GM23248 (cell line): Measurements from ENCODE around the gene GALNT16. TPM values are rescaled to one million over a fixed set of nuclear protein-coding genes. Genes with fewer than 3 reads are reported as not detected.
A peak's percentile ranks its signal among the peaks of the same experiment; 100 is the strongest.

Experiments used
- DNase-seq: peaks from one replicate; pipeline ENCODE4 v3.0.0-alpha.2; 2015
- H2AFZ ChIP-seq: fragments of 200-600 bp; sonication (generic); 2 replicates; pipeline ENCODE4 v1.6.1; 2016; ENCODE audit warnings: antibody characterized with exemption
- H3F3A ChIP-seq: fragments of 200-600 bp; sonication (generic); 2 replicates; pipeline ENCODE4 v1.6.1; 2016; ENCODE audit warnings: mild to moderate bottlenecking, antibody characterized with exemption, mixed run types; ENCODE audit not compliant: insufficient read depth
- H3K27ac ChIP-seq: fragments of 200-600 bp; sonication (generic); 2 replicates; pipeline ENCODE4 v1.5.1; 2016; ENCODE audit warnings: mild to moderate bottlenecking
- H3K27me3 ChIP-seq: fragments of 200-600 bp; sonication (generic); replicated peaks from 2 replicates; pipeline ENCODE4 v1.6.1; 2016; ENCODE audit warnings: mild to moderate bottlenecking; ENCODE audit not compliant: insufficient read depth
- H3K36me3 ChIP-seq: fragments of 200-600 bp; sonication (generic); 2 replicates; pipeline ENCODE4 v1.6.1; 2016; ENCODE audit warnings: low read depth, mild to moderate bottlenecking
- H3K4me1 ChIP-seq: fragments of 200-600 bp; sonication (generic); 2 replicates; pipeline ENCODE4 v1.6.1; 2016; ENCODE audit warnings: mild to moderate bottlenecking; ENCODE audit not compliant: insufficient read depth
- H3K4me2 ChIP-seq: fragments of 200-600 bp; sonication (generic); one replicate; pipeline ENCODE4 v1.6.1; 2016; ENCODE audit warnings: mild to moderate bottlenecking; ENCODE audit not compliant: unreplicated experiment
- H3K4me3 ChIP-seq: fragments of 200-600 bp; sonication (generic); 2 replicates; pipeline ENCODE4 v1.5.1; 2016; ENCODE audit warnings: mild to moderate bottlenecking
- H3K79me2 ChIP-seq: fragments of 200-600 bp; sonication (generic); 2 replicates; pipeline ENCODE4 v1.6.1; 2016; ENCODE audit warnings: mild to moderate bottlenecking; ENCODE audit not compliant: insufficient read depth
- H3K9ac ChIP-seq: fragments of 200-600 bp; sonication (generic); 2 replicates; pipeline ENCODE4 v1.6.1; 2016; ENCODE audit warnings: mild to moderate bottlenecking
- H3K9me2 ChIP-seq: fragments of 200-600 bp; sonication (generic); 2 replicates; pipeline ENCODE4 v1.6.1; 2016; ENCODE audit warnings: mixed run types, mild to moderate bottlenecking, moderate library complexity; ENCODE audit not compliant: insufficient read depth
- H3K9me3 ChIP-seq: fragments of 200-600 bp; sonication (generic); one replicate; pipeline ENCODE4 v1.6.1; 2017; ENCODE audit warnings: low read depth
- H4K20me1 ChIP-seq: fragments of 200-600 bp; sonication (generic); 2 replicates; pipeline ENCODE4 v1.6.0; 2016; ENCODE audit not compliant: insufficient read depth
- EZH2 ChIP-seq: fragments of 200-600 bp; sonication (generic); IDR thresholded peaks from 2 replicates; pipeline ENCODE4 v1.6.1; 2018; ENCODE audit warnings: antibody characterized with exemption, mild to moderate bottlenecking; ENCODE audit not compliant: insufficient read depth, poor library complexity, severe bottlenecking
- EZH2phosphoT487 ChIP-seq: fragments of 200-600 bp; sonication (generic); IDR thresholded peaks from 2 replicates; pipeline ENCODE4 v1.6.1; 2018; ENCODE audit warnings: antibody characterized with exemption, moderate library complexity, mild to moderate bottlenecking, low read depth; ENCODE audit not compliant: insufficient read depth
- WGBS, 2 experiments: methylation state at CpG; one replicate each; pipeline ENCODE4 v1.1.6; 2015 to 2017; ENCODE audit warnings: low lambda C conversion rate in 2 of 2, low coverage in 1 of 2; ENCODE audit errors: missing lambda C conversion rate in 2 of 2; 5-methylcytosine and 5-hydroxymethylcytosine counted together
- in situ Hi-C: fragments of 300-500 bp; cut with MboI; formaldehyde crosslinking; loops from 2 replicates; pipeline ENCODE4 v1.15.0; 2020
- polyA plus RNA-seq: library from polyadenylated mRNA; unstranded; fragments of >200 nt; fragmentation: Nextera tagmentation; extraction: Ambion mirVana; gene quantifications from 2 replicates; pipeline ENCODE4 v1.2.1, GENCODE V29; 2016
- total RNA-seq: library from RNA; depleted of rRNA; stranded (reverse); fragments of >200 nt; shearing (Covaris generic); gene quantifications from 2 replicates; pipeline ENCODE4 v1.2.3, GENCODE V29; 2014

Gene GALNT16
- total and polyA plus RNA-seq, 2 experiments from 2014 or later: 0.59 to 1.4 TPM

GRCh38 chr14:69355154-69355597, 95.2 kb downstream of the GALNT16 start:
- peak overlapping the region; percentile 48 for H3K9ac ChIP-seq
- H3K4me2 ChIP-seq: peak overlapping the region; percentile 55
- in situ Hi-C loops: no loop called here
- no peak overlapping the region for H3K4me3 ChIP-seq
- H3F3A ChIP-seq: 0 out of 2 replicates have a peak, but pooled peaks cover 4% of the 10 kb centered on the region
- H3K36me3 ChIP-seq: no peaks in the 10 kb centered on the region
- H2AFZ ChIP-seq: peak overlapping the region; percentile 66
- DNase-seq: no peak
- H3K27me3 ChIP-seq: no peaks in the 10 kb centered on the region
- no peaks in the 10 kb centered on the region for H3K9me2 ChIP-seq
- TF ChIP-seq EZH2 (no peak), EZH2phosphoT487 (no peak)
- WGBS, 2 experiments: 63 to 68% methylated on average over 2 to 6 of the region's 6 CpGs
- H3K9me3 ChIP-seq: no peaks in the 10 kb centered on the region
- no peaks in the 10 kb centered on the region for H3K79me2 ChIP-seq
- peak overlapping the region; percentile 57 for H3K27ac ChIP-seq
- peaks cover 12% of the 10 kb centered on the region for H3K4me1 ChIP-seq
- no peaks in the 10 kb centered on the region for H4K20me1 ChIP-seq

- in situ Hi-C loops: no loop called here
- Histone ChIP-seq H2AFZ (peak overlapping the region; percentile 66), H3K9ac (peak overlapping the region; percentile 48), H3K79me2 (no peaks in the 10 kb centered on the region), H4K20me1 (no peaks in the 10 kb centered on the region), H3K4me2 (peak overlapping the region; percentile 55), H3K36me3 (no peaks in the 10 kb centered on the region), H3K9me2 (no peaks in the 10 kb centered on the region), H3K4me3 (no peak overlapping the region), H3F3A (0 out of 2 replicates have a peak, but pooled peaks cover 4% of the 10 kb centered on the region), H3K9me3 (no peaks in the 10 kb centered on the region), H3K27ac (peak overlapping the region; percentile 57), H3K4me1 (peaks cover 12% of the 10 kb centered on the region), H3K27me3 (no peaks in the 10 kb centered on the region)
- TF ChIP-seq EZH2phosphoT487 (no peak), EZH2 (no peak)
- peak; percentile 92 for DNase-seq
- 19 to 21% methylated on average over 6 of the region's 6 CpGs for WGBS, 2 experiments
These were observed 95.8 kb downstream of the GALNT16 start for GRCh38 chr14:69355607-69356281.

GRCh38 chr14:69356903-69357543, 97.1 kb downstream of the GALNT16 start:
- TF ChIP-seq EZH2 (no peak), EZH2phosphoT487 (no peak)
- H3K9ac ChIP-seq: no peak overlapping the region
- DNase-seq: no peak
- no peaks in the 10 kb centered on the region for H4K20me1 ChIP-seq
- no peak overlapping the region for H2AFZ ChIP-seq
- H3K4me2 ChIP-seq: no peak overlapping the region
- H3K4me1 ChIP-seq: peaks cover 12% of the 10 kb centered on the region
- in situ Hi-C loops: no loop called here
- H3K27ac ChIP-seq: no peak overlapping the region
- 0 out of 2 replicates have a peak, but pooled peaks cover 4% of the 10 kb centered on the region for H3F3A ChIP-seq
- H3K4me3 ChIP-seq: no peak overlapping the region
- no peaks in the 10 kb centered on the region for H3K36me3 ChIP-seq
- H3K27me3 ChIP-seq: no peaks in the 10 kb centered on the region
- H3K9me3 ChIP-seq: no peaks in the 10 kb centered on the region
- H3K79me2 ChIP-seq: no peaks in the 10 kb centered on the region
- WGBS, 2 experiments: 72 to 74% methylated on average over 7 of the region's 7 CpGs
- H3K9me2 ChIP-seq: no peaks in the 10 kb centered on the region

- Histone ChIP-seq H3F3A (0 out of 2 replicates have a peak, but pooled peaks cover 4% of the 10 kb centered on the region), H3K79me2 (no peaks in the 10 kb centered on the region), H3K9ac (no peak overlapping the region), H2AFZ (no peak overlapping the region), H3K27ac (no peak overlapping the region), H4K20me1 (no peaks in the 10 kb centered on the region), H3K4me3 (no peak overlapping the region), H3K4me1 (peaks cover 12% of the 10 kb centered on the region), H3K9me2 (no peaks in the 10 kb centered on the region), H3K36me3 (no peaks in the 10 kb centered on the region), H3K9me3 (no peaks in the 10 kb centered on the region), H3K4me2 (no peak overlapping the region), H3K27me3 (no peaks in the 10 kb centered on the region)
- in situ Hi-C loops: no loop called here
- no peak for DNase-seq
- TF ChIP-seq EZH2 (no peak), EZH2phosphoT487 (no peak)
- 81 to 87% methylated on average over 7 of the region's 7 CpGs for WGBS, 2 experiments
These were observed 97.7 kb downstream of the GALNT16 start for GRCh38 chr14:69357544-69358200.
